ENCODE measurements around the gene RBBP8. TPM values are rescaled to one million over a fixed set of nuclear protein-coding genes. Genes with fewer than 3 reads are reported as not detected.

Gene RBBP8
- total RNA-seq, 4 donors from 2014 or later = 14.2 to 33.5 (median 20.9) TPM

DNA sequence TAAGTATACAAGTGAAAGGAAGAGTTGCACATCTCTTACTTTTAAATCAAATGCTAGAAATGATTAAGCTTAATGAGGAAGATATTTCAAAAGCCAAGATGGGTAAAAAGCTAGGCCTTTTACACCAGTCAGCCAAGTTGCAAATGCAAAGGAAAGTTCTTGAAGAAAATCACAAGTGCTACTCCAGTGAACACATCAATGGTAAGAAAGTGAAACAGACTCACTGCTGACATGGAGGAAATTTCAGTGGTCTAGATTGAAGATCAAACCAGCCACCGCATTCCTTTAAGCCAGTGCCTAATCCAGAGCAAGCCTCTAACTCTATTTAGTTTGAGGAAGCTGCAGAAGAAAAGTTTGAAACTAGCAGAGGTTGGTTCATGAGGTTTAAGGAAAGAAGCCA lies 79.1 kb downstream of the RBBP8 start:
- no peaks in the 10 kb centered on the region for H3K4me1 ChIP-seq
- H3K27me3 ChIP-seq = no peaks in the 10 kb centered on the region
- H3K9me3 ChIP-seq = no peaks in the 10 kb centered on the region
- no peak overlapping the region for H3K27ac ChIP-seq
- H3K36me3 ChIP-seq = peaks cover 0 to 8% of the 10 kb centered on the region in 2 donors
- 100% methylated on average over 1 of the region's 1 CpG for WGBS, 2 donors (ENCODE audit: low coverage in 1 of 2)
- ATAC-seq = no peak
- no peak overlapping the region for H3K4me3 ChIP-seq
- TF ChIP-seq POLR2A (IDR thresholded peaks at IDR 0.05) (no peak), EP300 (IDR thresholded peaks at IDR 0.05) (no peak), POLR2AphosphoS5 (IDR thresholded peaks at IDR 0.05) (no peak)
- TF ChIP-seq, protein P1, sequence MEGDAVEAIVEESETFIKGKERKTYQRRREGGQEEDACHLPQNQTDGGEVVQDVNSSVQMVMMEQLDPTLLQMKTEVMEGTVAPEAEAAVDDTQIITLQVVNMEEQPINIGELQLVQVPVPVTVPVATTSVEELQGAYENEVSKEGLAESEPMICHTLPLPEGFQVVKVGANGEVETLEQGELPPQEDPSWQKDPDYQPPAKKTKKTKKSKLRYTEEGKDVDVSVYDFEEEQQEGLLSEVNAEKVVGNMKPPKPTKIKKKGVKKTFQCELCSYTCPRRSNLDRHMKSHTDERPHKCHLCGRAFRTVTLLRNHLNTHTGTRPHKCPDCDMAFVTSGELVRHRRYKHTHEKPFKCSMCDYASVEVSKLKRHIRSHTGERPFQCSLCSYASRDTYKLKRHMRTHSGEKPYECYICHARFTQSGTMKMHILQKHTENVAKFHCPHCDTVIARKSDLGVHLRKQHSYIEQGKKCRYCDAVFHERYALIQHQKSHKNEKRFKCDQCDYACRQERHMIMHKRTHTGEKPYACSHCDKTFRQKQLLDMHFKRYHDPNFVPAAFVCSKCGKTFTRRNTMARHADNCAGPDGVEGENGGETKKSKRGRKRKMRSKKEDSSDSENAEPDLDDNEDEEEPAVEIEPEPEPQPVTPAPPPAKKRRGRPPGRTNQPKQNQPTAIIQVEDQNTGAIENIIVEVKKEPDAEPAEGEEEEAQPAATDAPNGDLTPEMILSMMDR (IDR thresholded peaks at IDR 0.05) = no peak

- ATAC-seq = no peak
- H3K4me3 ChIP-seq = no peak overlapping the region
- no peak for TF ChIP-seq POLR2AphosphoS5 (IDR thresholded peaks at IDR 0.05)
- no peak for TF ChIP-seq EP300 (IDR thresholded peaks at IDR 0.05)
- no peak for TF ChIP-seq POLR2A (IDR thresholded peaks at IDR 0.05)
- TF ChIP-seq, protein P1 (IDR thresholded peaks at IDR 0.05) = no peak
- no peaks in the 10 kb centered on the region for H3K9me3 ChIP-seq
- peaks cover 0 to 17% of the 10 kb centered on the region in 2 donors for H3K36me3 ChIP-seq
- 71 to 84% methylated on average over 1 to 5 of the region's 5 CpGs for whole genome bisulfite sequencing, 2 donors (ENCODE audit: low coverage in 1 of 2)
- no peaks in the 10 kb centered on the region for H3K27me3 ChIP-seq
- no peak overlapping the region for H3K27ac ChIP-seq
- H3K4me1 ChIP-seq = no peaks in the 10 kb centered on the region
Measured at GRCh38 chr18:23020555-23021294, 87.6 kb downstream of the RBBP8 start.

GRCh38 chr18:23021623-23022022 lies 88.5 kb downstream of the RBBP8 start:
- H3K27ac ChIP-seq = no peak overlapping the region
- no peak for TF ChIP-seq POLR2AphosphoS5 (IDR thresholded peaks at IDR 0.05)
- TF ChIP-seq, protein P1 (IDR thresholded peaks at IDR 0.05) = no peak
- TF ChIP-seq EP300 (IDR thresholded peaks at IDR 0.05) = no peak
- H3K4me3 ChIP-seq = no peak overlapping the region
- no peaks in the 10 kb centered on the region for H3K27me3 ChIP-seq
- ATAC-seq = no peak
- H3K4me1 ChIP-seq = no peaks in the 10 kb centered on the region
- H3K9me3 ChIP-seq = no peaks in the 10 kb centered on the region
- peaks cover 0 to 24% of the 10 kb centered on the region in 2 donors for H3K36me3 ChIP-seq
- WGBS, 2 donors (ENCODE audit: low coverage in 1 of 2) = 90 to 100% methylated on average over 2 of the region's 2 CpGs

- ATAC-seq = no peak
- 50 to 67% methylated on average over 1 of the region's 4 CpGs for WGBS, 2 donors (ENCODE audit: low coverage in 1 of 2)
- no peak for TF ChIP-seq POLR2A (IDR thresholded peaks at IDR 0.05)
- TF ChIP-seq EP300 (IDR thresholded peaks at IDR 0.05) = no peak
- TF ChIP-seq, protein P1 (IDR thresholded peaks at IDR 0.05) = no peak
- H3K4me1 ChIP-seq = peaks cover 0 to 12% (median 0%) of the 10 kb centered on the region in 3 donors
- H3K4me3 ChIP-seq = no peak overlapping the region
- H3K36me3 ChIP-seq = no peaks in the 10 kb centered on the region
- no peaks in the 10 kb centered on the region for H3K9me3 ChIP-seq
- H3K27ac ChIP-seq = no peak overlapping the region
- H3K27me3 ChIP-seq = no peaks in the 10 kb centered on the region
Measured at GRCh38 chr18:23032030-23032582, 99.0 kb downstream of the RBBP8 start.

DNA sequence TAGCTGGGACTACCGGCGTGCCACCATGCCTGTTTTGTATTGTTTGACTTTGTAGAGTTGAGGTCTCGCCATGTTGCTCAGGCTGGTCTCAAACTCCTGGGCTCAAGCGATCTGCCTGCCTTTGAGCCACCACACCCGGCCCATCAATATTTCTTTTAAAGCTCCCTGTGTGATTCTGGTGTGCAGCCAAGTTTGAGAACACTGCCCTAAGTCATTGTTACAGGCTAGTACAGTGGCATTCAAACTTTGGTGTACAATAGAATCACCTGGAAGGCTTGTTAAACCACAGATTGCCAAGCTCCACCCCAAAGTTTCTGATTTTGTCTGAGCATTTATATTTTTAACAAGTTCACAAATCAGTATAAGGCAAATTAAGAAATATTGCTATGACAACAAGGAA lies 99.9 kb downstream of the RBBP8 start:
- WGBS, 2 donors (ENCODE audit: low coverage in 1 of 2) = 90 to 100% methylated on average over 1 to 5 of the region's 5 CpGs
- Histone ChIP-seq H3K4me3 (no peak overlapping the region), H3K27ac (no peak overlapping the region), H3K27me3 (no peaks in the 10 kb centered on the region), H3K9me3 (no peaks in the 10 kb centered on the region), H3K36me3 (no peaks in the 10 kb centered on the region), H3K4me1 (peaks cover 0 to 12% (median 0%) of the 10 kb centered on the region in 3 donors)
- TF ChIP-seq, protein P1 (IDR thresholded peaks at IDR 0.05) = no peak
- no peak for TF ChIP-seq EP300 (IDR thresholded peaks at IDR 0.05)
- no peak for TF ChIP-seq POLR2AphosphoS5 (IDR thresholded peaks at IDR 0.05)
- no peak for TF ChIP-seq POLR2A (IDR thresholded peaks at IDR 0.05)
- ATAC-seq = no peak

Measured in gastroesophageal sphincter (tissue), 4 donors.